Endothelial cell of umbilical vein (primary cell): ENCODE data around the gene ARHGAP15.

Experiments
- JUN ChIP-seq: IDR thresholded peaks from 2 replicates; pipeline ENCODE4 v1.6.1; 2011; ENCODE audit warnings: borderline replicate concordance, low read depth; ENCODE audit not compliant: insufficient read length, insufficient read depth
- MYC ChIP-seq: IDR thresholded peaks from one replicate; pipeline ENCODE4 v1.6.1; 2011; ENCODE audit warnings: mild to moderate bottlenecking, low read depth, low read length
- POLR2AphosphoS5 ChIP-seq: IDR thresholded peaks from 2 replicates; pipeline ENCODE4 v1.6.1; 2012; ENCODE audit warnings: low read depth, mild to moderate bottlenecking, control low read depth, low read length, moderate library complexity; ENCODE audit not compliant: insufficient read depth
- TF ChIP-seq, protein P1 (sequence below), 2 donors: IDR thresholded peaks; 1 replicate in 1 of 2; 2 replicates in 1 of 2; pipeline ENCODE4 v1.5.1; 2011; ENCODE audit warnings: low read length in 2 of 2, mild to moderate bottlenecking in 2 of 2, moderate library complexity in 2 of 2, control low read depth in 1 of 2, inconsistent platforms in 1 of 2, low read depth in 1 of 2; ENCODE audit not compliant: insufficient read depth in 1 of 2; ENCODE audit errors: extremely low read depth in 1 of 2

GRCh38 chr2:143354050-143354750 lies 225.0 kb downstream of the ARHGAP15 start:
- TF ChIP-seq MYC (no peak), POLR2AphosphoS5 (no peak), JUN (no peak)
- TF ChIP-seq, protein P1, sequence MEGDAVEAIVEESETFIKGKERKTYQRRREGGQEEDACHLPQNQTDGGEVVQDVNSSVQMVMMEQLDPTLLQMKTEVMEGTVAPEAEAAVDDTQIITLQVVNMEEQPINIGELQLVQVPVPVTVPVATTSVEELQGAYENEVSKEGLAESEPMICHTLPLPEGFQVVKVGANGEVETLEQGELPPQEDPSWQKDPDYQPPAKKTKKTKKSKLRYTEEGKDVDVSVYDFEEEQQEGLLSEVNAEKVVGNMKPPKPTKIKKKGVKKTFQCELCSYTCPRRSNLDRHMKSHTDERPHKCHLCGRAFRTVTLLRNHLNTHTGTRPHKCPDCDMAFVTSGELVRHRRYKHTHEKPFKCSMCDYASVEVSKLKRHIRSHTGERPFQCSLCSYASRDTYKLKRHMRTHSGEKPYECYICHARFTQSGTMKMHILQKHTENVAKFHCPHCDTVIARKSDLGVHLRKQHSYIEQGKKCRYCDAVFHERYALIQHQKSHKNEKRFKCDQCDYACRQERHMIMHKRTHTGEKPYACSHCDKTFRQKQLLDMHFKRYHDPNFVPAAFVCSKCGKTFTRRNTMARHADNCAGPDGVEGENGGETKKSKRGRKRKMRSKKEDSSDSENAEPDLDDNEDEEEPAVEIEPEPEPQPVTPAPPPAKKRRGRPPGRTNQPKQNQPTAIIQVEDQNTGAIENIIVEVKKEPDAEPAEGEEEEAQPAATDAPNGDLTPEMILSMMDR (IDR thresholded peaks at IDR 0.05; ENCODE audit: extremely low read depth in 1 of 2, insufficient read depth in 1 of 2, low read depth in 1 of 2, low read length in 2 of 2) = no peak
